ENCODE measurements around the gene SKIC2.

The SKIC2 gene

DNA sequence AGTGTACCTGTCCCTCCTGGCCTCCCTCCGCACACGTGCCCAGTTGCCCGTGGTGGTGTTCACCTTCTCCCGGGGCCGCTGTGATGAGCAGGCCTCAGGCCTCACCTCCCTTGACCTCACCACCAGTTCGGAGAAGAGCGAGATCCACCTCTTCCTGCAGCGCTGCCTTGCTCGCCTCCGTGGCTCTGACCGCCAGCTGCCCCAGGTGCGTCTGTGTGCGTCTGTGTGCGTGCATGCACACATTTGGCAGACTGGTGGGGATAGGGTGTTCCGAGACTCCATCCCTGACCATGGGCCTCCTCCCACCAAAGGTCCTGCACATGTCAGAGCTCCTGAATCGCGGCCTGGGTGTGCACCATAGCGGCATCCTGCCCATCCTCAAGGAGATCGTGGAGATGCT is 4.9 kb downstream of the SKIC2 start:
- TF ChIP-seq, protein P1, sequence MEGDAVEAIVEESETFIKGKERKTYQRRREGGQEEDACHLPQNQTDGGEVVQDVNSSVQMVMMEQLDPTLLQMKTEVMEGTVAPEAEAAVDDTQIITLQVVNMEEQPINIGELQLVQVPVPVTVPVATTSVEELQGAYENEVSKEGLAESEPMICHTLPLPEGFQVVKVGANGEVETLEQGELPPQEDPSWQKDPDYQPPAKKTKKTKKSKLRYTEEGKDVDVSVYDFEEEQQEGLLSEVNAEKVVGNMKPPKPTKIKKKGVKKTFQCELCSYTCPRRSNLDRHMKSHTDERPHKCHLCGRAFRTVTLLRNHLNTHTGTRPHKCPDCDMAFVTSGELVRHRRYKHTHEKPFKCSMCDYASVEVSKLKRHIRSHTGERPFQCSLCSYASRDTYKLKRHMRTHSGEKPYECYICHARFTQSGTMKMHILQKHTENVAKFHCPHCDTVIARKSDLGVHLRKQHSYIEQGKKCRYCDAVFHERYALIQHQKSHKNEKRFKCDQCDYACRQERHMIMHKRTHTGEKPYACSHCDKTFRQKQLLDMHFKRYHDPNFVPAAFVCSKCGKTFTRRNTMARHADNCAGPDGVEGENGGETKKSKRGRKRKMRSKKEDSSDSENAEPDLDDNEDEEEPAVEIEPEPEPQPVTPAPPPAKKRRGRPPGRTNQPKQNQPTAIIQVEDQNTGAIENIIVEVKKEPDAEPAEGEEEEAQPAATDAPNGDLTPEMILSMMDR (IDR thresholded peaks at IDR 0.05): no peak

DNA sequence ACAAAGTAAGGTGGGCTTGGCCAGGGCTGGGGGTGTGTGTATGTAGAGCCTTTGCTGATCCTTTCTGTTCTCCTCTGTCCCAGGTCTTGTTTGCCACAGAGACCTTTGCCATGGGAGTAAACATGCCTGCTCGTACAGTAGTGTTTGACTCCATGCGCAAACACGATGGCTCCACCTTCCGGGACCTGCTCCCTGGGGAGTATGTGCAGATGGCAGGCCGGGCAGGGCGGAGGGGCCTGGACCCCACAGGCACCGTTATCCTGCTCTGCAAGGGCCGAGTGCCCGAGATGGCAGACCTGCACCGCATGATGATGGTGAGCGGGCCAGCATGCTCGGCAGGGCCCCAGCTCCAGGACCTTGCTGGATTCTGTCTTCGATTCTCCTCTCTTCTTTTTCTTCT is 6.7 kb downstream of the SKIC2 start:
- DNase-seq: no peak
- Mint-ChIP-seq H3K4me3 (no peak overlapping the region), H3K27ac (no peak overlapping the region), H3K9me3 (no peaks in the 10 kb centered on the region), H3K4me1 (peaks cover 9% of the 10 kb centered on the region), H3K36me3 (ENCODE audit: low read depth) (peaks cover 51% of the 10 kb centered on the region), H3K27me3 (ENCODE audit: low read depth, poor library complexity) (no peaks in the 10 kb centered on the region)
- TF ChIP-seq, protein P1 (IDR thresholded peaks at IDR 0.05): no peak

More for the DNA sequence above, 4.9 kb downstream of the SKIC2 start:
- DNase-seq: no peak
- Mint-ChIP-seq H3K4me1 (peaks cover 16% of the 10 kb centered on the region), H3K4me3 (no peak overlapping the region), H3K27me3 (ENCODE audit: low read depth, poor library complexity) (no peaks in the 10 kb centered on the region), H3K36me3 (ENCODE audit: low read depth) (peaks cover 48% of the 10 kb centered on the region), H3K9me3 (no peaks in the 10 kb centered on the region), H3K27ac (no peak overlapping the region)

DNA sequence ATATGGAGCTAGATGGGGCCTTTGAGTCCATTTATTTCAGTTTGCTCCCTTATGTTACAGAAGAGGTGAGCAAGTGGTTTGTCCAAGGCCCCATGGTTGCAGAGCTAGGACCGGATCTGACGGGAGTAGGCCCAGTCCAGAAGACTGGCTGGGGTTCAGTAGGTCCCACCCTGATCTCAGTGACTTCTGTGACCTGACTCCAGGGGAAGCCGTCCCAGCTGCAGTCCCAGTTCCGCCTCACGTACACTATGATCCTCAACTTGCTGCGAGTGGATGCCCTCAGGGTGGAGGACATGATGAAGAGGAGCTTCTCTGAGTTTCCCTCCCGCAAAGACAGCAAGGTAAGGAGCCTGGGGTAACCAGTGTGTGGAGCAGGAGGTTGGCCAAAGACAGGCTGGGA is 7.5 kb downstream of the SKIC2 start:
- Mint-ChIP-seq H3K36me3 (ENCODE audit: low read depth) (peaks cover 43% of the 10 kb centered on the region), H3K4me3 (no peak overlapping the region), H3K27ac (no peak overlapping the region), H3K9me3 (no peaks in the 10 kb centered on the region), H3K4me1 (peaks cover 15% of the 10 kb centered on the region), H3K27me3 (ENCODE audit: low read depth, poor library complexity) (no peaks in the 10 kb centered on the region)
- no peak for DNase-seq
- TF ChIP-seq, protein P1 (IDR thresholded peaks at IDR 0.05): no peak

DNA sequence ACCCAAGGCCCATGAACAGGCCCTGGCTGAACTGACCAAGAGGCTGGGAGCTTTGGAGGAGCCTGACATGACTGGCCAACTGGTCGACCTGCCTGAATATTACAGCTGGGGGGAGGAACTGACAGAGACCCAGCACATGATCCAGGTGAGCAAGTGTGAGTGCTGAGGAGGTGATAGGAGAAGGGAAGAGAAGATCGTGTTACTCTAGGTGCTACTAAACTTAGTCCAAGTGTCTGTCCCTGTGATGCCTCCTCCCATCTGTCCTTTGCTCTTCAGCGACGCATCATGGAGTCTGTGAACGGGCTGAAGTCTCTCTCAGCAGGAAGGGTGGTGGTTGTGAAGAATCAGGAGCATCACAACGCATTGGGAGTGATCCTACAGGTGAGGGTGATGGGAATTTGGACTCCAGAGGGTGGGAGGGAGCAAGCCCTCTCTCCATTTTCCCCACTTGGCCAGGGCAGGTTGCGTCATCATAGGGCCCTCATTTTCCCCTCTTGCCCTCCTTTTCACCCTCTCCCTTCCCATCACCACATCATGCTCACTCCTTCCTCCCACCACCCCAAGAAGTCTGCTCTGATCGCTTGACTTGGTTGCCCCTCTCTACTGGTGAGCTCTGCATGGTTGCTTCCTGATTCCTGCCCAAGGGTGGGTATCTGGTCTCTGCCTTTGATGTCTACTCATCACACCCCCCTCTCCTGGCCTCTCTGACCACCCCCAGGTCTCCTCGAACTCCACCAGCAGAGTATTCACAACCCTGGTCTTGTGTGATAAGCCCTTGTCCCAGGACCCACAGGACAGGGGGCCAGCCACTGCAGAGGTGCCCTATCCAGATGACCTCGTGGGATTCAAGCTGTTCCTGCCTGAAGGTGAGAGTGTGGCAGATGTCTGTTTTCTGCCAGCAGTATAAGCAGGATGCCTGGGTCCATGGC is 8.3 kb downstream of the SKIC2 start:
- no peak overlapping the region for H3K4me3 Mint-ChIP-seq
- TF ChIP-seq, protein P1 (IDR thresholded peaks at IDR 0.05): no peak
- no peak overlapping the region for H3K27ac Mint-ChIP-seq

DNA sequence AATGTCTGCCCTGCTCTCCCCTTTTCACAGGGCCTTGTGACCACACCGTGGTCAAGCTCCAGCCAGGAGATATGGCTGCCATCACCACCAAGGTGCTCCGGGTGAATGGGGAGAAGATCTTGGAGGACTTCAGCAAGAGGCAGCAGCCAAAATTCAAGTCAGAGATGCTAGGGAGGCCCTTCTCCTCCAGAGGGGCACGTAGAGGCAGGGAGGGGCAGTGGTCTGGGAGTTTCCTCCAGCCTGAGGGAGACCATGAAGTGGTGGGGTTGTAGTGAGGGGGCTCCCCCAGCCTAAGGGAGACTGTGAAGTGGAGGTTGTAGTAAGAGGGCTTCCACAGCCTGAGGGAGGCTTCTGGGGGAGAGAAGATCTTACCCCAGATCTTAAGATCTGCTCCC is 8.9 kb downstream of the SKIC2 start:
- peaks cover 31% of the 10 kb centered on the region for H3K36me3 Mint-ChIP-seq (ENCODE audit: low read depth)
- DNase-seq: no peak
- H3K4me3 Mint-ChIP-seq: no peak overlapping the region
- TF ChIP-seq, protein P1 (IDR thresholded peaks at IDR 0.05): no peak
- no peaks in the 10 kb centered on the region for H3K9me3 Mint-ChIP-seq
- H3K27me3 Mint-ChIP-seq (ENCODE audit: low read depth, poor library complexity): no peaks in the 10 kb centered on the region
- peaks cover 25% of the 10 kb centered on the region for H3K4me1 Mint-ChIP-seq
- peak overlapping the region; percentile 71 for H3K27ac Mint-ChIP-seq

More for the DNA sequence above, 8.3 kb downstream of the SKIC2 start:
- H3K27me3 Mint-ChIP-seq (ENCODE audit: low read depth, poor library complexity): no peaks in the 10 kb centered on the region
- no peaks in the 10 kb centered on the region for H3K9me3 Mint-ChIP-seq
- peaks cover 35% of the 10 kb centered on the region for H3K36me3 Mint-ChIP-seq (ENCODE audit: low read depth)
- H3K4me1 Mint-ChIP-seq: peaks cover 20% of the 10 kb centered on the region
- DNase-seq: no peak

DNA sequence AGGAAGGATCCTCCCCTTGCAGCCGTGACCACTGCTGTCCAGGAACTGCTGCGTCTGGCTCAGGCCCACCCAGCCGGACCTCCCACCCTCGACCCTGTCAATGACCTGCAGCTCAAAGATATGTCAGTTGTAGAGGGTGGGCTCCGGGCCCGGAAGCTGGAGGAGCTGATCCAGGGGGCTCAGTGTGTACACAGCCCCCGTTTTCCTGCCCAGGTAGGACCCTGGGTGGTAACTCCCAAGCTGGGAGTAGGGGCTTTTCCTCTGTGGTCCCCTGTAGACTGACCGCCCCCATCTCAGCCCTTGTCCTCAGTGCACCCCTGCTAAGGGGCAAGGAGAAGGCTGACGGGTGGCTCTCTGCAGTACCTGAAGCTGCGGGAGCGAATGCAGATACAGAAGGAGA is 9.4 kb downstream of the SKIC2 start:
- TF ChIP-seq, protein P1 (IDR thresholded peaks at IDR 0.05): no peak
- no peak overlapping the region for H3K4me3 Mint-ChIP-seq

More for the DNA sequence above, 9.4 kb downstream of the SKIC2 start:
- Mint-ChIP-seq H3K27me3 (ENCODE audit: low read depth, poor library complexity) (no peaks in the 10 kb centered on the region), H3K27ac (no peak overlapping the region), H3K9me3 (no peaks in the 10 kb centered on the region), H3K36me3 (ENCODE audit: low read depth) (peaks cover 33% of the 10 kb centered on the region), H3K4me1 (peaks cover 29% of the 10 kb centered on the region)
- no peak for DNase-seq
